HL-60 (cell line): ENCODE measurements around the gene SLCO4C1.

Experiments
- CTCF ChIP-seq: IDR thresholded peaks from one replicate; pipeline ENCODE4 v1.5.1; 2011; ENCODE audit warnings: low read length, control low read depth, inconsistent platforms; ENCODE audit not compliant: insufficient read depth
- POLR2AphosphoS5 ChIP-seq: IDR thresholded peaks from 2 replicates; pipeline ENCODE4 v1.6.1; 2012; ENCODE audit warnings: low read depth
- REST ChIP-seq: IDR thresholded peaks from 2 replicates; pipeline ENCODE4 v1.6.1; 2012; ENCODE audit warnings: low read depth; ENCODE audit not compliant: insufficient replicate concordance
- SPI1 ChIP-seq: IDR thresholded peaks from 2 replicates; pipeline ENCODE4 v1.6.1; 2012; ENCODE audit warnings: low read depth, mild to moderate bottlenecking, borderline replicate concordance

- no peak for TF ChIP-seq CTCF
- TF ChIP-seq REST = no peak
- no peak for TF ChIP-seq POLR2AphosphoS5
- no peak for TF ChIP-seq SPI1
Observed at GRCh38 chr5:102286476-102286875, 9.6 kb downstream of the SLCO4C1 start.
